NCI-H345 (cell line): ENCODE results near the gene EXOC1.
"Not testable (repeated sequence)": the region's sequence is repeated elsewhere in the genome, so short reads cannot be mapped to it uniquely, and the experiment has no call there.

Experiments used
- DNase-seq: peaks from one replicate; lab custom pipeline; 2025; lab: John Stamatoyannopoulos, UW

EXOC1 gene

DNA sequence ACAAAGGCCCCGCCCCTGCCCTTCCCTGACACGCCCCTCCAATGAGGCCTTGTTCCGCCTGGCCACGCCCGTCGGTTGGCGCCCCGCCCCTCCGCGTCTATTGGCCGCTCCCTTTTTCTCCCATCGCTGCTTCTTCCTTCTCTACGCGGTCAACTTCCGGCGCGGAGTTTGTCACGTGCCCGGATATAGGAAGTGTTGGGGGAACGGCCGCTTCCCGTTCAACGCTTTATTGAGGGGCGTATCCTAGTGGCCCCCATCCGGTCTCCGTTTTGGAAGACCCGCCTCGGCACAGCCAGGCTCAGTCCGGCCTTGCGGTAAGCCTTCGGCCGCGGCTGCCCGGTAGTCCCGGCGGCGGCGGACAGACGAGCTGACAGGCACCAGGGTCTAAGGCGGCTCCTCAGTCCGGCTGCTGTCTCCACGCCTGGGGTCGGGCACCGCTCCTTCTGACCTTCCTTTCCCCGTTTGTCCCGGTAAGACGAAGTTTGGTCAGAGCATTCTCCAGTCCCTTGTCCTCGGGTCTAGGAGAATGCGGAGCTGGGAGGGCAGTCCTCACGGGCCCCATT lies at the start of gene EXOC1:
TSS of gene EXOC1 (plus strand) at position 165 of the 563 bp plus-strand sequence. CDS start 4,676 bp downstream, outside the sequence.
- peak; percentile 96 for DNase-seq

DNA sequence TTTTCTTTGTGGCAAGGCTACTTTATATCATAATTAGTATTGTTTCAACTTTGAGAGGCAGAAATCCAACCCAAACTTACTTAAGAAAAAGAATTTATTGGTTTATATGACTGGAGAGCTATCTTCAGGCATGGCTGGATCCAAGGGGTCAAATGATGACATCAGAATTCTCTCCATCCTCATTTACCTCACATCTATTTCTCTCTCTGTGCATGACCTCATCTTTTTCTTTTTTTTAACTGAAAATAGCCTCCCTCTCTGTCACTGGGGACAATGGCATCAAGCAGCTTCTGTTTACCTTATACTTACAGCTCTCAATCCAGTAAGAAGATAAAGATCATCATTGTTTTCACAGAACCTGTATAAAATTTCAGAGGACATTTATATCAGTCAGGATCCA lies 45.9 kb upstream of the EXOC1 start:
- peak; percentile 26 for DNase-seq

DNA sequence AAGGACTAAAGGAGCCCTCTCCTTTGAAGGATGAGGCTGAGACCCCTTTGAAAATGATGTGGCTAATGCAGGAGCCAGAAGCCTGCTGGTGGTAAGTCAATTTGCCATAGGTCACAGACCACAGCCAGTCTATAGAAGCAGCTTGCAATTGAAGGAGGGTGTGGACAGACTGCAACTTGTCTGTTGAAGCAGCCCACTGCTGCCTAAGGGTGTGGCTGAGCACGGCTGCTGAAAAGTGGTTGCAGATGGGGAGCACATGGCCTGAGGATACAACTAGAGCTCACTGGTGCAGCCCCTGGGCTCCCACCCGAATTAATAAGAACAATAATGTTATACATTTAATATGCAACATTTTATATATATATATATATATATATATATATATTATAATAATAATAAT lies 45.3 kb upstream of the EXOC1 start:
- peak; percentile 13 for DNase-seq

GRCh38 chr4:55808632-55809031 lies 44.8 kb upstream of the EXOC1 start:
- no peak for DNase-seq

DNA sequence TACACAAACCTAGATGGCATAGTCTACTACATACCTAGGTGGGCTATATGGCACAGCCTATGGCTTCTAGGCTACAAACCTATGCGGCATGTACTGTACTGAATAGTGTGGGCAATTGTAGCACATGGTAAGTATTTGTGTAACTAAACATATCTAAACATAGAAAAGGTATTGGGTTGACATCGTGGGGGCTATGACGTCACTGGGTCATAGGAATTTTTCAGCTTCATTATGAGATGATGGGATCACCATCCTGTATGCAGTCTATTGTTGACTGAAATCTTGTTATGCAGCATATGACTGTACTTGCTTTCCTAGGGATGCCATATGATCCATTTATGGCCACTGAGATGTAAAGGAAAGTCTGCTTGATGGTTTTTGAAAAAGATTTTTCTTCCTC lies 35.8 kb upstream of the EXOC1 start:
- DNase-seq: no peak

DNA sequence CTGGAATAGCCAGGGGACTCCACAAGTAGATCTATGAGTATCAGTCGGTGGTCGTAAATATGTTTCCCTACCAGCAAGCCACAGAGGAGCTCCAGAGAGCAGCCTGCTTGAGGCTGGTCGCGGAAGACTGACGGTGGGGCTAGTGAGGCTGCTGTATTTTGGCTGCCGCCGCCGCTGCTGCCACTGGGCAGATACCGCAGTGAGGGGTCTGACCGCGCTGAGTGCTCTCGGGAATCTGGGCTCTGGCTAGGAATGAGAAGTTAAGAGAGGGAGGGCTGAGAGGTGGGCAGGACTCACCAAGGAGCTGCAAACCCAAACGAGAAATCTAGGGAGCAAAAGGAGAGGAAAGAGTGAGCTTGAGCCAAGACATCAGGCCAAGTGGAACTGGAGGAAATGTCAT lies 33.8 kb upstream of the EXOC1 start, which contains the start of gene EXOC1L:
TSS of gene EXOC1L (plus strand) at position 157 of the 400 bp plus-strand sequence. CDS start at position 394, 237 bp downstream.
- DNase-seq: no peak

DNA sequence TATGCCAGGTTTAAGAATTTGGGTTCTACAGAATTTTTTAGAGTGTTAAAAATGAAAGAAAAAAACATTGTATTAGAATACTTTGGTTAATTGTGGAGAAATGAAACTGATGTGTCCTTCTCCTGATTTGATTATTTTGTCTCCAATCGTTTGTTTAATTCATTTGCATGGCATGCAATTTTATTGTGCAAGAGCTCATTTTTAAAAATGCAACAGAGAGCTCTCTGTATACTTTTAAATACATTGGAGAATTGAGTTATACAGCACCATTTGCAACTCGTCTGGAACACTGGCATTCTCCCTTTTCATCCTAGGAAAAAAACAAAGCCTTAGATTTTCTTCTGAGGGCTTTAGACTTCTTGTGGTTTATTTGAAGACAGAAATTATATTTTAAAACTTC lies 33.2 kb upstream of the EXOC1 start:
- DNase-seq: no peak

GRCh38 chr4:55822329-55822728 lies 31.1 kb upstream of the EXOC1 start:
- DNase-seq: no peak

DNA sequence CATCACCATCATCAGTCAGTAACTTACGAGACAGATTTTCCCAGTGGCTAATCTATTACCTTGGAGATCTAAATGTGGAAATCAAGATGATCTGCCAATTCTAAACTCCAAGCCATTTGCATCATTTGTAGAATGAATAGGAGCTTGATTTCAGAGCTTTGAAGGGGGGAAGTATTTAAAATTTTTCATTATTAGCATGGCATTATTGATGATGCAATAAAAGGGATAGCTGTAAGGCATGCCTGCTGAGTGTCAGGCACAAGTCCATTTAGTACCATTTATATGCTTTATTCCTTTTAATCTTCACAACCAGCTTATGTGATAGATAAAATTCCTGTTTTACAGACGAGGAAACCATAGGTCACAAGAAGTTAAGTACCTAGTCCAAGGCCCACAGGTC lies 28.6 kb upstream of the EXOC1 start:
- no peak for DNase-seq

DNA sequence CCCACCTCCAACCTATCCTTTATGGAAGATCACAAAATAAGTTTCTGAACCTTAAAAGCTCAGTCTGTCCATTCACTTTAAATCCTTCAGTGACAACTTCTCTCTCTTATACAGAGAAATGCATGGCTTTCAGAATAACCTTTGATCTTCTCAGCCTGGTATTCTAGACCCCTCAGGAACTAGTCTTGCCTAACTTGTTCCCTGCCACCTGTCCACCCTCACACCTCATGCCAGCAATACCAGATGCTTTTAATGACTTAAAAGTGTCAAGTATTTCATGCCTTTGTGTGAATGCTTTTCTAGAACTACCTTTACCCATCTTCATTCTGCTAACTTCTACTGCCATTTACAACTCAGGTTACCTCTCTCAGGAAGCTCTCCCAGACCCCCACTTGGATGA lies 26.5 kb upstream of the EXOC1 start:
- DNase-seq: no peak

DNA sequence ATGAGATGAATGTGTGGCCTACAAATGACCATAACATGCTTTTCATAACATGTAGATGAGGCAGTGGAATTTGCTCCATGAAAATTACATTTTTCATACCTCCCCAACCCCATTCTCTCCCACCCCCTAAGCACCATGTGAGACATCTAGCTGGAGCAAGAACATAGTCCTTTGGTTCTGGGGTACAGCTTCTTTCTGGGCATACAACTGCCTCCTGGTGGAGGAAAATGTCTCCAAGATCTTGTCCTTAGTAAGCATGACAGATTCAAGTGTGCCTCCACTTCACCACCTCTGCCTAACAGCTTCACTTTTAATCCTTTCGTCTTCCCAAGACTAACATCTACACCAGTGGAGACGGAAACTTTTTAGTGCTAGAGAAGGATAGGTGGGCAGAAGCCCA lies 25.9 kb upstream of the EXOC1 start:
- DNase-seq: no peak

- DNase-seq: no peak
These were observed 23.4 kb upstream of the EXOC1 start for GRCh38 chr4:55830048-55830447.

DNA sequence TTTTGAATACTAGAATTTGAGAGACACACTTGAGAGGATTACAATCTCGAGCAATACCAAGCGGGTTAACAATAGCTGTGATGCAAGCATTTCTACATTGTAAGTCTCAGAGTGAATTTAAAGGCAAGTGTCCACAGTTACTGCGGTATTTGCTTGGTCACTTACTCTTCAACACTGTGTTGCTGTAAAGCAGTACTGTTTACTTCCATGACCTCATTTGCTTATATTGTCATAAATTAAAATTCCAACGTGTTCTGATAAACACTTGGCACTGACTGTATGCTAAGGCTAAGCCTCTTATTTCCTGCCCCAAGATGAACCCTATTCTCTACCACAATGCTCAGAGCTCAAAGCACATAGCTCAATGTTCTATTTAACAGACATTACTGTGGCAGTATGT lies 22.7 kb upstream of the EXOC1 start:
- no peak for DNase-seq

DNA sequence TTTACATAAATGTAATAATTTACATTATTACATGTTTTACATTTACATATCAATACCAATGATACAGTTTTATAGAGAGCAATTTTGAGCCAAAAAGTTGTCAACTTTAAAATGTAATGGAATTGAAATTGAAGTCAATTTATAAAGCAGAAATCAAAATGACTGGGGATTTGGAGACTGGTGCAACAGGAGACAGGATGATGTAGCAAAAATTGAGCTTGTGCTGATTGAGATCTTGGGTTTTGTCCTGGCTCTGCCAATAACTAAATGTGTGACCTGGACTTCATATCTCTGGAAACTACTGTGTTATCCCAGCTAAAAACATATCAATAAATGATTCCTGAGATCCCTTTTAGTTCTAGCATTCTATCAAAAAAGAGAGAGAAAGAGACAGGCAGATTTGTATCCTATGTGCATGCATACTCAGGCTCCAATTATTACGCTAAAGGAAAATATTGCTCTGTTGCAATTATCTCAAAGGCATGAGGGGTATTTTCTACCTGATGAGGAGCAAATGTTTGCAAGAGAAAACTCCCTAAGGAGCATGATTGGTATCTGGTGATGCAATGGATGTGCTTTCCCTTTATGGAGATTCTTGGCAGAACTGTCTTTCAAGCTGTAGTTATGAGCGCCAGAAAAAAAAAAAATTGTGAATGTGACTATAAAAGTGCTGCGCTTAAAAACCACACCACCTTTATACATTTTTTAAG lies 19.2 kb upstream of the EXOC1 start:
- DNase-seq: no peak

DNA sequence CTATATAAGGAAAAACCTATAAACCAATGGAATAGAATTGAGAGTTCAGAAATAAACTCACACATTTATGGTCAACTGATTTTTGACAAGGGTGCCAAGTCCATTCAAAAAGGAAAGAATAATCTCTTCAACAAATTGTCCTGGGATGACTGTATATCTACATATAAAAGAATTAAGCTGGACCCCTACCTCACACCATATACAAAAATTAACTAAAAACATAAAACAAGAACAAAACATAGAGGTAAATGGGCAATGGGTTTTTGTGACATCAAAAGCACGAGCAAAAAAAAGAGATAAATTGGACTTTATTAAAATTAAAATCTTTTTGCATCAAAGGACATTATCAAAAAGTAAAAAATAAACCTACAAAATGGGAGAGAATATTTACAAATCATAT lies 15.5 kb upstream of the EXOC1 start:
- DNase-seq: no peak

DNA sequence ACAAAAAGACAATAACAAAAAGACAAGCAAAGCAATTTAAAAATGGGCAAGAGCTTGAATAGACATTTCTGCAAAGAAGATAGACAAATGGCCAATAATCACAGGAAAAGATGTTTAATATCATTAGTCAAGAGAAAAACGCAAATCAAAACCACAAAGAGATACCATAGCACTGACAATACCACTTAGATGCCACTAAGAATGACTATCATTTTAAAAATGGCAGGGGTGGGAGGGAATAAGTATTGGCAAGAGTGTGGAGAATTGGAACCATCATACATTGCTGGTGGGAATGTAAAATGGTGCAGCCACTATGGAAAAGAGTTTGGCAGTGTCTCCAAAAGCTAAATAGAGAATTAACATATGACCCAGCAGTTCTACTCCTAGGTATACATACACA lies 15.1 kb upstream of the EXOC1 start:
- no peak for DNase-seq

DNA sequence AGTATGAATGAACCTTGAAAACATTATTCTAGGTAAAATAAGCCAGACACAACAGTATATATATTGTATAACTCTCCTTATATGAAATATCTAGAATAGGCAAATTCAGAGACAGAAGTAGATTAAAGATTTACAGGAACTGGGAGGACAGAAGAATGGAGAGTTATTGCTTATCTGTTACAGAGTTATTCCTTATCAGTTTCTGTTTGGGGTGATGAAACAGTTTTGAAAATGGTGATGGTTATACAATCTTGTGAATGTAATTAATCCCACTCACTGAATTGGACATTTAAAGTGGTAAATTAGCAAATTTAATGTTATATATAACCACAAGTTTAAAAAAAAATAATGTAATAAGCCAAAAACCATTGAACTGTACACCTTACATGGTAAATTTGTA lies 14.5 kb upstream of the EXOC1 start:
- no peak for DNase-seq

- DNase-seq: no peak
These were observed 12.5 kb upstream of the EXOC1 start for GRCh38 chr4:55840956-55841355.

DNA sequence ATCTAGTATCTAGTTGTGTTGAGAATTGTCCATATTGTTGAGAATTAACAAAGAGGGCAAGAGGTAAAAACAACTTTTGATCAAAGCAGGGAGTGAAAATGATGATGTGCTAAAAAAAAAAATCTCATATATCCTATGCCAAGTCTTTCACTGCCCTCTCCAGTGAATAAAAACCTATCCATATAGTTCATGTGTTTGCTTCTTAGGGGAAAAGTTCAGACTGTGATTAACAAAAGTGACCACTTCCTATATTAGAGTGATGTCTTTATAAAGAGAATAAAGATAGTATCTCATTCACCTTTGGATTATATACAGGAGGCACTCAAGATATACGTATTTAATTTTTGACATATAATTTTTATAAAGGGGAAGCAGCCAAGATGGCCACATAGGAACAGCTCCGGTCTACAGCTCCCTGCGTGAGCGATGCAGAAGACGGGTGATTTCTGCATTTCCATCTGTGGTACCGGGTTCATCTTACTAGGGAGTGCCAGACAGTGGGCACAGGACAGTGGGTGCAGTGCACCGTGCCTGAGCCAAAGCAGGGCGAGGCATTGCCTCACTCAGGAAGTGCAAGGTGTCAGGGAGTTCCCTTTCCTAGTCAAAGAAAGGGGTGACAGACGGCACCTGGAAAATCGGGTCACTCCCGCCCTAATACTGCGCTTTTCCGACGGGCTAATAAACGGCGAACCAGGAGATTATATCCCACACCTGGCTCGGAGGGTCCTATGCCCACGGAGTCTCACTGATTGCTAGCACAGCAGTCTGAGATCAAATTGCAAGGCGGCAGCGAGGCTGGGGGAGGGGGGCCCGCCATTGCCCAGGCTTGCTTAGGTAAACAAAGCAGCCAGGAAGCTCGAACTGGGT lies 11.8 kb upstream of the EXOC1 start:
- DNase-seq: not testable (repeated sequence)

GRCh38 chr4:55842312-55842711 lies 11.1 kb upstream of the EXOC1 start:
- not testable (repeated sequence) for DNase-seq

DNA sequence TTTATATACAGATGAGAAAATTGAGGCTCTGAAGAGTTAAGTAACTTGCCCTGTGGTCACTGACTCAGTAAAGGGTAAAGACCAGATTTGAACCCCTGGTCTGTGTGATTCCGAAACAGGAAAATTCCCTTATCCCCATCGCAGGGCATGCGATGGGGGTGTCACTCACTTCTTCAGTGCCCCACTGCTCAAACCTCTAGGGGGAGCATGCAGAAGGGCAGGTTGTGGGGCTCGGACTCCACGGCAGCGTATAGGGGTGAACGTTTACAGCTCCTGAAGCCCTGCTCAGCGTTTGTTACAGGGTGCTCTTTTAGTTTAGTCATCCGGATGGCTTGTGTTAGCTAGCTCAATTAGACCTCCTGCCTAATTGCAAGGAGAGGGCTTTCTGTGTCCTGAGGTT lies 3.7 kb upstream of the EXOC1 start:
- DNase-seq: no peak

GRCh38 chr4:55851885-55852284 lies 1.6 kb upstream of the EXOC1 start:
- DNase-seq: no peak

DNA sequence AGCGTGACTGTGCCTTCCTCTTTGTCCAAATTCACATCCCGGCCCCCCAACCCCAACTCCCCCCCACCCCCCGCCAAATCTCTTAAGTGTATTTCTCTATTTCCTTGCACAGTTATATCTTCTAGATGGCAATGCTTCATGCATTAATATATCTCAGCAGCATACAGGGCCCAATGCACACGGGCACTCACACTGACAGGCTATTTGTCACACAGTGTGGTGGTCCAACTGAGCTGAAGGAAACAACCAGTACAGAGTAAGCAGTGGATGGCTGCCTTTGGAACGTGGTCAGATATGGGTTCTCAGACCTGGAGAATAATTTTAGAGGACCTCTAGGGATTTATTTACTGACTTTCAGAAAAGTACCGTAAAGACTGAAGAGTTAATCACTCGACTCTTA lies 681 bp downstream of the EXOC1 start:
- DNase-seq: no peak
